ENCODE results near the gene TAOK2.

GRCh38 chr16:29951625-29952365, 21.9 kb upstream of the TAOK2 start:
- TF ChIP-seq, protein P1, sequence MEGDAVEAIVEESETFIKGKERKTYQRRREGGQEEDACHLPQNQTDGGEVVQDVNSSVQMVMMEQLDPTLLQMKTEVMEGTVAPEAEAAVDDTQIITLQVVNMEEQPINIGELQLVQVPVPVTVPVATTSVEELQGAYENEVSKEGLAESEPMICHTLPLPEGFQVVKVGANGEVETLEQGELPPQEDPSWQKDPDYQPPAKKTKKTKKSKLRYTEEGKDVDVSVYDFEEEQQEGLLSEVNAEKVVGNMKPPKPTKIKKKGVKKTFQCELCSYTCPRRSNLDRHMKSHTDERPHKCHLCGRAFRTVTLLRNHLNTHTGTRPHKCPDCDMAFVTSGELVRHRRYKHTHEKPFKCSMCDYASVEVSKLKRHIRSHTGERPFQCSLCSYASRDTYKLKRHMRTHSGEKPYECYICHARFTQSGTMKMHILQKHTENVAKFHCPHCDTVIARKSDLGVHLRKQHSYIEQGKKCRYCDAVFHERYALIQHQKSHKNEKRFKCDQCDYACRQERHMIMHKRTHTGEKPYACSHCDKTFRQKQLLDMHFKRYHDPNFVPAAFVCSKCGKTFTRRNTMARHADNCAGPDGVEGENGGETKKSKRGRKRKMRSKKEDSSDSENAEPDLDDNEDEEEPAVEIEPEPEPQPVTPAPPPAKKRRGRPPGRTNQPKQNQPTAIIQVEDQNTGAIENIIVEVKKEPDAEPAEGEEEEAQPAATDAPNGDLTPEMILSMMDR (IDR thresholded peaks at IDR 0.05) = no peak
- TF ChIP-seq POLR2A (IDR thresholded peaks at IDR 0.05) = no peak
